ENCODE results near the gene PFKFB1.

Gene PFKFB1

GRCh38 chrX:55028040-55028439 lies 34.1 kb upstream of the PFKFB1 start:
- FAIRE-seq (no peak), DNase-seq (ENCODE audit: insufficient read length, low spot score) (no peak)

GRCh38 chrX:55026840-55027239 lies 32.9 kb upstream of the PFKFB1 start:
- DNase-seq (ENCODE audit: insufficient read length, low spot score) (no peak), FAIRE-seq (no peak)
- TF ChIP-seq CTCF (IDR thresholded peaks at IDR 0.05; ENCODE audit: insufficient read depth, missing control alignments): no peak

More at GRCh38 chrX:55028040-55028439, 34.1 kb upstream of the PFKFB1 start:
- TF ChIP-seq CTCF (IDR thresholded peaks at IDR 0.05; ENCODE audit: insufficient read depth, missing control alignments): no peak

- DNase-seq (ENCODE audit: insufficient read length, low spot score) (no peak), FAIRE-seq (no peak)
- no peak for TF ChIP-seq CTCF (IDR thresholded peaks at IDR 0.05; ENCODE audit: insufficient read depth, missing control alignments)
Measured at GRCh38 chrX:55026143-55026542, 32.2 kb upstream of the PFKFB1 start.

GRCh38 chrX:55014897-55015299 lies 20.9 kb upstream of the PFKFB1 start:
- TF ChIP-seq CTCF (IDR thresholded peaks at IDR 0.05; ENCODE audit: insufficient read depth, missing control alignments): no peak
- DNase-seq (ENCODE audit: insufficient read length, low spot score) (no peak), FAIRE-seq (no peak)

GRCh38 chrX:55011294-55011693 lies 17.3 kb upstream of the PFKFB1 start:
- no peak for TF ChIP-seq CTCF (IDR thresholded peaks at IDR 0.05; ENCODE audit: insufficient read depth, missing control alignments)
- FAIRE-seq: no peak
- no peak for DNase-seq (ENCODE audit: insufficient read length, low spot score)

GRCh38 chrX:55008571-55009358 lies 14.8 kb upstream of the PFKFB1 start:
- FAIRE-seq (no peak), DNase-seq (ENCODE audit: insufficient read length, low spot score) (no peak)
- TF ChIP-seq CTCF (IDR thresholded peaks at IDR 0.05; ENCODE audit: insufficient read depth, missing control alignments): no peak

- no peak for FAIRE-seq
- DNase-seq (ENCODE audit: insufficient read length, low spot score): no peak
- no peak for TF ChIP-seq CTCF (IDR thresholded peaks at IDR 0.05; ENCODE audit: insufficient read depth, missing control alignments)
Measured at GRCh38 chrX:55007656-55008055, 13.7 kb upstream of the PFKFB1 start.
